ENCODE results near the gene CEP350.

- TF ChIP-seq CTCF (IDR thresholded peaks at IDR 0.05) (no peak), POLR2A (IDR thresholded peaks at IDR 0.05) (no peak), POLR2AphosphoS5 (IDR thresholded peaks at IDR 0.05) (no peak), EP300 (IDR thresholded peaks at IDR 0.05) (no peak)
Observed at GRCh38 chr1:179921472-179921871, 33.1 kb upstream of the CEP350 start.
